GM12878 (cell line): ENCODE measurements around the gene ARHGAP12. TPM values are rescaled to one million over a fixed set of nuclear protein-coding genes. Genes with fewer than 3 reads are reported as not detected.

ENCODE experiments used
- CBX5 ChIP-seq: sonication (generic); IDR thresholded peaks from 2 replicates; pipeline ENCODE4 v1.6.1; 2016; ENCODE audit warnings: low read depth, moderate library complexity, mild to moderate bottlenecking, inconsistent platforms
- CEBPB ChIP-seq, 2 experiments: fragments of 150-350 bp in 1 of 2; IDR thresholded peaks; 2 replicates each; pipeline ENCODE4 v1.6.1; 2012 to 2014; ENCODE audit warnings: low read depth in 2 of 2, low read length in 2 of 2, borderline replicate concordance in 1 of 2, inconsistent platforms in 1 of 2
- CHD2 ChIP-seq: IDR thresholded peaks from 2 replicates; pipeline ENCODE4 v1.6.1; 2011; ENCODE audit warnings: low read depth, low read length, improper control_type of control experiment, borderline replicate concordance
- EED ChIP-seq: sonication (generic); IDR thresholded peaks from 2 replicates; pipeline ENCODE4 v1.6.1; 2016; ENCODE audit warnings: antibody characterized with exemption, low read depth
- KLF5 ChIP-seq: fragments of 450-650 bp; IDR thresholded peaks from 2 replicates; pipeline ENCODE4 v1.6.1; 2014; ENCODE audit warnings: mild to moderate bottlenecking; ENCODE audit not compliant: partially characterized antibody
- NBN ChIP-seq: fragments of 450-650 bp; IDR thresholded peaks from 2 replicates; pipeline ENCODE4 v1.6.1; 2016
- NFYB ChIP-seq: IDR thresholded peaks from 2 replicates; pipeline ENCODE4 v1.6.1; 2011; ENCODE audit warnings: low read depth, mild to moderate bottlenecking, low read length, improper control_type of control experiment, moderate library complexity; ENCODE audit not compliant: insufficient read depth
- RAD21 ChIP-seq: IDR thresholded peaks from 2 replicates; pipeline ENCODE4 v1.6.1; 2011; ENCODE audit warnings: mild to moderate bottlenecking, low read depth, low read length, moderate library complexity; ENCODE audit not compliant: insufficient read depth
- RCOR1 ChIP-seq: conservative IDR thresholded peaks from 2 replicates; pipeline ENCODE4 v1.6.1; 2012; ENCODE audit warnings: low read depth, low read length, improper control_type of control experiment
- SMC3 ChIP-seq: IDR thresholded peaks from 2 replicates; pipeline ENCODE4 v1.6.1; 2011; ENCODE audit warnings: low read length, improper control_type of control experiment, borderline replicate concordance
- polyA plus RNA-seq, 11 experiments: library from polyadenylated mRNA; depleted of rRNA in 4 of 11; unstranded in 6 of 11; stranded (reverse) in 5 of 11; fragments of >200 nt; fragmentation: Nextera tagmentation in 4 of 11; fragmentation: Illumina TruSeq in 1 of 11; extraction: Ambion mirVana in 4 of 11; extraction: Trizol in 1 of 11; gene quantifications; 1 replicate in 1 of 11; 2 replicates in 10 of 11; pipeline versions ENCODE4 v1.2.1 to v1.2.3, GENCODE V29; 2011 to 2016; ENCODE audit warnings: inconsistent platforms in 2 of 11, missing spikeins in 2 of 11, low read depth in 1 of 11
- total RNA-seq, 4 experiments: library from RNA; depleted of rRNA in 3 of 4; stranded (reverse); fragments of >200 nt in 3 of 4; fragmentation: Illumina TruSeq in 1 of 4; extraction: Trizol in 1 of 4; gene quantifications; 2 replicates each; pipeline versions ENCODE4 v1.2.1 to v1.2.3, GENCODE V29; 2013 to 2021
- TF ChIP-seq, protein P1 (sequence below): IDR thresholded peaks from 2 replicates; pipeline ENCODE4 v1.6.1; 2012; ENCODE audit warnings: improper control_type of control experiment, low read depth, low read length; ENCODE audit not compliant: insufficient replicate concordance
- TF ChIP-seq, protein P2 (sequence below): fragments of 450-650 bp; conservative IDR thresholded peaks from 2 replicates; pipeline ENCODE4 v1.6.1; 2017; ENCODE audit warnings: mild to moderate bottlenecking, moderate library complexity
- TF ChIP-seq, protein P3 (sequence below): fragments of 450-650 bp; IDR thresholded peaks from 2 replicates; pipeline ENCODE4 v1.6.1; 2016; ENCODE audit warnings: mild to moderate bottlenecking
- TF ChIP-seq, protein P4 (sequence below): fragments of 450-650 bp; IDR thresholded peaks from 2 replicates; pipeline ENCODE4 v1.6.1; 2018; ENCODE audit warnings: borderline replicate concordance, mild to moderate bottlenecking; ENCODE audit not compliant: partially characterized antibody
- TF ChIP-seq, protein P5 (sequence below), 3 experiments: IDR thresholded peaks in 2 of 3; conservative IDR thresholded peaks in 1 of 3; 2 replicates each; pipeline ENCODE4 v1.5.1; 2011; ENCODE audit warnings: low read depth in 3 of 3, low read length in 3 of 3, mild to moderate bottlenecking in 3 of 3, control low read depth in 2 of 3, moderate library complexity in 2 of 3, inconsistent platforms in 1 of 3, mixed read lengths in 1 of 3; ENCODE audit not compliant: control insufficient read depth in 2 of 3, insufficient read depth in 1 of 3; ENCODE audit errors: extremely low read depth in 1 of 3

The ARHGAP12 gene
- total and polyA plus RNA-seq, 10 of the 15 experiments (the other 5 are each of a cell fraction or from before 2014, with no cell fraction given), result 5.4 to 15.6 (median 8.5) TPM

DNA sequence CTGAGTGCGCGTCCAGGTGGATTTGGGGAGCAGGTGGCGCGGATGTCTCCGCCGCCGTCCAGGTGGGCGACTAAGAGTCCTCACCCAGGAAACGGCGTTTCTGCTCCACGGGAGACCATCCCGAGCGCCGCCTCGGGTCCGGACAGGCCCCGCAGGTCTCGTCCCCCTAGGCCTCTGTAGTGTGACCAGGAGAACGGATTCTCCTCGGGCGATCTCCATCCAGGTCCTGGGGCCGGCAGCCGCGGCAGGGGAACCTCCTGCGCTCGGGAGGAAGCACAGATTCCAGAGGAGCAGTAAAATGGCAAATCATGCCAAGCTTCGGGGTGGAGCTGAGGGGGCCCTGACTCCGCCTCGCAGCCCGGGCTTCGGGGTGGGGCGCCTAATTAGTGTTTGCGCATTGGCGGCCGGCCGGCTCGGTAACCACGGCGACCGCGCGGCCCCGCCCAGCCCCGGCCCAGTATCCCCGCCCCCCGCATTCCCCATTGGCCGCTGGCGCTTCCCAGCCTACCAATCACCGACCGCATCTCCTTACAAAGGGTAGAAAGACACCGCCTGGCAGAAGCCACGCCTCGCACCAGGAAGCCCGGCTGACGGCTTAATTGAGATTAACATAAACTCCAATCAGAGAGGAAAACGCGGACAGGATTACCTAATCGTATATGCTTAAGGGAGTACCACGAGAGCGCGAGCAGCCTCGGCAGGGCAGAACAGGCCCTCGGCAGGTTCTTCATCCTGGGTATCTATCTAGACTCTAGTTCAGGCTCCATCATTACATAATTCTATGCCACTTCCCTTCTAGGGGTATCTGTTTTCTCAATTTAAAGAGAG, 168.6 kb downstream of the ARHGAP12 start (continued):
- TF ChIP-seq, protein P1, sequence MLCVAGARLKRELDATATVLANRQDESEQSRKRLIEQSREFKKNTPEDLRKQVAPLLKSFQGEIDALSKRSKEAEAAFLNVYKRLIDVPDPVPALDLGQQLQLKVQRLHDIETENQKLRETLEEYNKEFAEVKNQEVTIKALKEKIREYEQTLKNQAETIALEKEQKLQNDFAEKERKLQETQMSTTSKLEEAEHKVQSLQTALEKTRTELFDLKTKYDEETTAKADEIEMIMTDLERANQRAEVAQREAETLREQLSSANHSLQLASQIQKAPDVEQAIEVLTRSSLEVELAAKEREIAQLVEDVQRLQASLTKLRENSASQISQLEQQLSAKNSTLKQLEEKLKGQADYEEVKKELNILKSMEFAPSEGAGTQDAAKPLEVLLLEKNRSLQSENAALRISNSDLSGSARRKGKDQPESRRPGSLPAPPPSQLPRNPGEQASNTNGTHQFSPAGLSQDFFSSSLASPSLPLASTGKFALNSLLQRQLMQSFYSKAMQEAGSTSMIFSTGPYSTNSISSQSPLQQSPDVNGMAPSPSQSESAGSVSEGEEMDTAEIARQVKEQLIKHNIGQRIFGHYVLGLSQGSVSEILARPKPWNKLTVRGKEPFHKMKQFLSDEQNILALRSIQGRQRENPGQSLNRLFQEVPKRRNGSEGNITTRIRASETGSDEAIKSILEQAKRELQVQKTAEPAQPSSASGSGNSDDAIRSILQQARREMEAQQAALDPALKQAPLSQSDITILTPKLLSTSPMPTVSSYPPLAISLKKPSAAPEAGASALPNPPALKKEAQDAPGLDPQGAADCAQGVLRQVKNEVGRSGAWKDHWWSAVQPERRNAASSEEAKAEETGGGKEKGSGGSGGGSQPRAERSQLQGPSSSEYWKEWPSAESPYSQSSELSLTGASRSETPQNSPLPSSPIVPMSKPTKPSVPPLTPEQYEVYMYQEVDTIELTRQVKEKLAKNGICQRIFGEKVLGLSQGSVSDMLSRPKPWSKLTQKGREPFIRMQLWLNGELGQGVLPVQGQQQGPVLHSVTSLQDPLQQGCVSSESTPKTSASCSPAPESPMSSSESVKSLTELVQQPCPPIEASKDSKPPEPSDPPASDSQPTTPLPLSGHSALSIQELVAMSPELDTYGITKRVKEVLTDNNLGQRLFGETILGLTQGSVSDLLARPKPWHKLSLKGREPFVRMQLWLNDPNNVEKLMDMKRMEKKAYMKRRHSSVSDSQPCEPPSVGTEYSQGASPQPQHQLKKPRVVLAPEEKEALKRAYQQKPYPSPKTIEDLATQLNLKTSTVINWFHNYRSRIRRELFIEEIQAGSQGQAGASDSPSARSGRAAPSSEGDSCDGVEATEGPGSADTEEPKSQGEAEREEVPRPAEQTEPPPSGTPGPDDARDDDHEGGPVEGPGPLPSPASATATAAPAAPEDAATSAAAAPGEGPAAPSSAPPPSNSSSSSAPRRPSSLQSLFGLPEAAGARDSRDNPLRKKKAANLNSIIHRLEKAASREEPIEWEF, result no peak
- TF ChIP-seq CEBPB (IDR thresholded peaks at IDR 0.05; ENCODE audit: borderline replicate concordance in 1 of 2, low read depth in 2 of 2, low read length in 2 of 2) (no peak), KLF5 (no peak), EED (peak; percentile 53; the same call in 1 of the 2 replicates), RAD21 (no peak), NFYB (peak; percentile 92), CBX5 (no peak), NBN (peak; percentile 12; the same call in 1 of the 2 replicates), CHD2 (peak; percentile 71; the same call in 1 of the 2 replicates), SMC3 (no peak), RCOR1 (no peak)
- TF ChIP-seq, protein P2, sequence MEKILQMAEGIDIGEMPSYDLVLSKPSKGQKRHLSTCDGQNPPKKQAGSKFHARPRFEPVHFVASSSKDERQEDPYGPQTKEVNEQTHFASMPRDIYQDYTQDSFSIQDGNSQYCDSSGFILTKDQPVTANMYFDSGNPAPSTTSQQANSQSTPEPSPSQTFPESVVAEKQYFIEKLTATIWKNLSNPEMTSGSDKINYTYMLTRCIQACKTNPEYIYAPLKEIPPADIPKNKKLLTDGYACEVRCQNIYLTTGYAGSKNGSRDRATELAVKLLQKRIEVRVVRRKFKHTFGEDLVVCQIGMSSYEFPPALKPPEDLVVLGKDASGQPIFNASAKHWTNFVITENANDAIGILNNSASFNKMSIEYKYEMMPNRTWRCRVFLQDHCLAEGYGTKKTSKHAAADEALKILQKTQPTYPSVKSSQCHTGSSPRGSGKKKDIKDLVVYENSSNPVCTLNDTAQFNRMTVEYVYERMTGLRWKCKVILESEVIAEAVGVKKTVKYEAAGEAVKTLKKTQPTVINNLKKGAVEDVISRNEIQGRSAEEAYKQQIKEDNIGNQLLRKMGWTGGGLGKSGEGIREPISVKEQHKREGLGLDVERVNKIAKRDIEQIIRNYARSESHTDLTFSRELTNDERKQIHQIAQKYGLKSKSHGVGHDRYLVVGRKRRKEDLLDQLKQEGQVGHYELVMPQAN, result peak; percentile 46; the same call in 1 of the 2 replicates
- TF ChIP-seq, protein P3, sequence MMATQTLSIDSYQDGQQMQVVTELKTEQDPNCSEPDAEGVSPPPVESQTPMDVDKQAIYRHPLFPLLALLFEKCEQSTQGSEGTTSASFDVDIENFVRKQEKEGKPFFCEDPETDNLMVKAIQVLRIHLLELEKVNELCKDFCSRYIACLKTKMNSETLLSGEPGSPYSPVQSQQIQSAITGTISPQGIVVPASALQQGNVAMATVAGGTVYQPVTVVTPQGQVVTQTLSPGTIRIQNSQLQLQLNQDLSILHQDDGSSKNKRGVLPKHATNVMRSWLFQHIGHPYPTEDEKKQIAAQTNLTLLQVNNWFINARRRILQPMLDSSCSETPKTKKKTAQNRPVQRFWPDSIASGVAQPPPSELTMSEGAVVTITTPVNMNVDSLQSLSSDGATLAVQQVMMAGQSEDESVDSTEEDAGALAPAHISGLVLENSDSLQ, result peak; percentile 74
- TF ChIP-seq, protein P4, sequence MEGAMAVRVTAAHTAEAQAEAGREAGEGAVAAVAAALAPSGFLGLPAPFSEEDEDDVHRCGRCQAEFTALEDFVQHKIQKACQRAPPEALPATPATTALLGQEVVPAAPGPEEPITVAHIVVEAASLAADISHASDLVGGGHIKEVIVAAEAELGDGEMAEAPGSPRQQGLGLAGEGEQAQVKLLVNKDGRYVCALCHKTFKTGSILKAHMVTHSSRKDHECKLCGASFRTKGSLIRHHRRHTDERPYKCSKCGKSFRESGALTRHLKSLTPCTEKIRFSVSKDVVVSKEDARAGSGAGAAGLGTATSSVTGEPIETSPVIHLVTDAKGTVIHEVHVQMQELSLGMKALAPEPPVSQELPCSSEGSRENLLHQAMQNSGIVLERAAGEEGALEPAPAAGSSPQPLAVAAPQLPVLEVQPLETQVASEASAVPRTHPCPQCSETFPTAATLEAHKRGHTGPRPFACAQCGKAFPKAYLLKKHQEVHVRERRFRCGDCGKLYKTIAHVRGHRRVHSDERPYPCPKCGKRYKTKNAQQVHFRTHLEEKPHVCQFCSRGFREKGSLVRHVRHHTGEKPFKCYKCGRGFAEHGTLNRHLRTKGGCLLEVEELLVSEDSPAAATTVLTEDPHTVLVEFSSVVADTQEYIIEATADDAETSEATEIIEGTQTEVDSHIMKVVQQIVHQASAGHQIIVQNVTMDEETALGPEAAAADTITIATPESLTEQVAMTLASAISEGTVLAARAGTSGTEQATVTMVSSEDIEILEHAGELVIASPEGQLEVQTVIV, result peak; percentile 10
- TF ChIP-seq, protein P5, sequence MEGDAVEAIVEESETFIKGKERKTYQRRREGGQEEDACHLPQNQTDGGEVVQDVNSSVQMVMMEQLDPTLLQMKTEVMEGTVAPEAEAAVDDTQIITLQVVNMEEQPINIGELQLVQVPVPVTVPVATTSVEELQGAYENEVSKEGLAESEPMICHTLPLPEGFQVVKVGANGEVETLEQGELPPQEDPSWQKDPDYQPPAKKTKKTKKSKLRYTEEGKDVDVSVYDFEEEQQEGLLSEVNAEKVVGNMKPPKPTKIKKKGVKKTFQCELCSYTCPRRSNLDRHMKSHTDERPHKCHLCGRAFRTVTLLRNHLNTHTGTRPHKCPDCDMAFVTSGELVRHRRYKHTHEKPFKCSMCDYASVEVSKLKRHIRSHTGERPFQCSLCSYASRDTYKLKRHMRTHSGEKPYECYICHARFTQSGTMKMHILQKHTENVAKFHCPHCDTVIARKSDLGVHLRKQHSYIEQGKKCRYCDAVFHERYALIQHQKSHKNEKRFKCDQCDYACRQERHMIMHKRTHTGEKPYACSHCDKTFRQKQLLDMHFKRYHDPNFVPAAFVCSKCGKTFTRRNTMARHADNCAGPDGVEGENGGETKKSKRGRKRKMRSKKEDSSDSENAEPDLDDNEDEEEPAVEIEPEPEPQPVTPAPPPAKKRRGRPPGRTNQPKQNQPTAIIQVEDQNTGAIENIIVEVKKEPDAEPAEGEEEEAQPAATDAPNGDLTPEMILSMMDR (IDR thresholded peaks at IDR 0.05 in 2 of 3, conservative IDR thresholded peaks at IDR 0.05 in 1 of 3; ENCODE audit: control insufficient read depth in 2 of 3, extremely low read depth in 1 of 3, insufficient read depth in 1 of 3, low read depth in 3 of 3, low read length in 3 of 3), result no peak
